GM12891 (cell line): Measurements from ENCODE around the gene ZNF24.

Experiments used
- POLR2A ChIP-seq: IDR thresholded peaks from 2 replicates; pipeline ENCODE4 v1.6.1; 2011; ENCODE audit warnings: low read depth, low read length, control low read depth
- POLR2AphosphoS5 ChIP-seq: IDR thresholded peaks from 2 replicates; pipeline ENCODE4 v1.6.1; 2011; ENCODE audit warnings: low read depth, low read length, control low read depth
- SPI1 ChIP-seq: IDR thresholded peaks from 2 replicates; pipeline ENCODE4 v1.6.1; 2011; ENCODE audit warnings: low read depth, low read length, control low read depth
- TAF1 ChIP-seq: IDR thresholded peaks from 2 replicates; pipeline ENCODE4 v1.6.1; 2011; ENCODE audit warnings: low read depth, low read length, control low read depth

GRCh38 chr18:35386600-35387100, 42.4 kb upstream of the ZNF24 start:
- TF ChIP-seq SPI1 (no peak), POLR2AphosphoS5 (no peak), POLR2A (no peak), TAF1 (no peak)
